K562 (cell line): ENCODE results near the gene PPP1R10. TPM values are rescaled to one million over a fixed set of nuclear protein-coding genes. Genes with fewer than 3 reads are reported as not detected.

Experiments used
- ATAC-seq: fragments of 200-7000 bp; cut with Tn5 transposase; 3 replicates; pipeline ENCODE4 v1.9.1; 2020; ENCODE audit warnings: moderate library complexity
- BruUV-seq: library from RNA; stranded (reverse); fragments of 400-500 nt; replicated peaks from 2 replicates; lab custom pipeline; 2021; lab: Mats Ljungman, UMichigan
- CTCF ChIA-PET: fragments of 300-600 bp; formaldehyde crosslinking; extraction: SDS; loops from one replicate; lab custom pipeline; 2021; ENCODE audit warnings: low intra/inter-chr PET ratio; lab: Yijun Ruan, JAX
- POLR2A ChIA-PET: fragments of 300-600, 350-650 bp; sonication (Branson Sonifier 250); formaldehyde crosslinking; extraction: SDS; loops from one replicate; lab custom pipeline; 2021; ENCODE audit warnings: antibody characterized with exemption, inconsistent platforms; lab: Yijun Ruan, JAX
- DNase-seq, 4 experiments: peaks; one replicate each; pipeline versions ENCODE4 v3.0.0 to v3.0.0-alpha.2; 2011 to 2018; ENCODE audit warnings: low spot score in 3 of 4, mixed read lengths in 3 of 4; ENCODE audit errors: extremely low read depth in 1 of 4
- FAIRE-seq: peaks from 2 replicates; lab custom pipeline; 2011; peaks lifted over from hg19 to GRCh38; lab: Jason Lieb, UNC
- H2AFZ ChIP-seq: 2 replicates; pipeline ENCODE4 v1.6.0; 2011; ENCODE audit warnings: low read depth, low read length, control low read depth, inconsistent platforms
- H3K27ac ChIP-seq: fragments of 200-600 bp; 3 replicates; pipeline ENCODE4 v1.8.0; 2011; ENCODE audit warnings: low read depth, mild to moderate bottlenecking, control low read depth, inconsistent platforms, low read length, moderate library complexity, mixed read lengths; ENCODE audit errors: extremely low read depth
- H3K27me3 ChIP-seq, 2 experiments: fragments of 300-600 bp in 1 of 2; 2 replicates in 1 of 2; 3 replicates in 1 of 2; pipeline versions ENCODE4 v1.6.0 to v1.8.0; 2011; ENCODE audit warnings: inconsistent platforms in 2 of 2, low read length in 2 of 2, mild to moderate bottlenecking in 1 of 2, mixed read lengths in 1 of 2, moderate library complexity in 1 of 2; ENCODE audit not compliant: control insufficient read depth in 2 of 2, insufficient read depth in 2 of 2
- H3K36me3 ChIP-seq: fragments of 300-600 bp; 3 replicates; pipeline ENCODE4 v1.8.0; 2011; ENCODE audit warnings: mild to moderate bottlenecking, low read length, inconsistent platforms; ENCODE audit not compliant: control insufficient read depth, insufficient read depth
- H3K4me1 ChIP-seq, 2 experiments: fragments of 200-600 bp in 1 of 2; replicated peaks in 1 of 2; 2 replicates in 1 of 2; 3 replicates in 1 of 2; pipeline versions ENCODE4 v1.5.1 to v1.8.0; 2011; ENCODE audit warnings: inconsistent platforms in 2 of 2, low read length in 2 of 2, mild to moderate bottlenecking in 1 of 2, mixed read lengths in 1 of 2, moderate library complexity in 1 of 2; ENCODE audit not compliant: control insufficient read depth in 2 of 2, insufficient read depth in 2 of 2
- H3K4me2 ChIP-seq: 2 replicates; pipeline ENCODE4 v1.6.1; 2011; ENCODE audit warnings: low read length, control low read depth, inconsistent platforms, mixed read lengths; ENCODE audit not compliant: insufficient read depth
- H3K4me3 ChIP-seq: fragments of 200-600 bp; sonication (generic), shearing (Covaris generic); 2 replicates; pipeline ENCODE4 v1.5.1; 2016; ENCODE audit warnings: control low read depth, inconsistent platforms
- H3K79me2 ChIP-seq: fragments of 200-600 bp; 3 replicates; pipeline ENCODE4 v1.8.0; 2011; ENCODE audit warnings: low read length, inconsistent platforms; ENCODE audit not compliant: control insufficient read depth, insufficient read depth
- H3K9ac ChIP-seq, 2 experiments: 2 replicates each; pipeline versions ENCODE4 v1.6.0 to v1.6.1; 2011; ENCODE audit warnings: low read depth in 2 of 2, low read length in 2 of 2, control low read depth in 1 of 2, inconsistent platforms in 1 of 2, mild to moderate bottlenecking in 1 of 2, mixed read lengths in 1 of 2; ENCODE audit not compliant: insufficient read depth in 1 of 2
- H3K9me1 ChIP-seq: one replicate; pipeline ENCODE4 v1.6.0; 2011; ENCODE audit warnings: inconsistent platforms, mild to moderate bottlenecking, low read length, moderate library complexity; ENCODE audit not compliant: control insufficient read depth, insufficient read depth
- H3K9me3 ChIP-seq: replicated peaks from 2 replicates; pipeline ENCODE4 v1.5.1; 2011; ENCODE audit warnings: low read depth, low read length, inconsistent platforms; ENCODE audit not compliant: control insufficient read depth, insufficient read depth
- H4K20me1 ChIP-seq: replicated peaks from 2 replicates; pipeline ENCODE4 v1.6.1; 2011; ENCODE audit warnings: low read length, inconsistent platforms, mixed read lengths; ENCODE audit not compliant: control insufficient read depth, insufficient read depth
- ARID2 ChIP-seq: fragments of 450-650 bp; IDR thresholded peaks from 2 replicates; pipeline ENCODE4 v1.6.1; 2017; ENCODE audit warnings: antibody characterized with exemption, mild to moderate bottlenecking
- ATF2 ChIP-seq: sonication (generic); formaldehyde crosslinking; IDR thresholded peaks from 2 replicates; pipeline ENCODE4 v1.8.1; 2022; ENCODE audit warnings: missing genetic modification reagents
- BDP1 ChIP-seq: IDR thresholded peaks from 3 replicates; pipeline ENCODE4 v1.6.1; 2011; ENCODE audit not compliant: insufficient read length, insufficient read depth
- ETS2 ChIP-seq: IDR thresholded peaks from 2 replicates; pipeline ENCODE4 v1.6.1; 2016; ENCODE audit warnings: borderline replicate concordance, missing genetic modification characterization, mild to moderate bottlenecking, moderate library complexity, missing compliant biosample characterization; ENCODE audit not compliant: poor library complexity, severe bottlenecking
- ID3 ChIP-seq, 2 experiments: fragments of 250-450 bp in 1 of 2; fragments of 450-650 bp in 1 of 2; sonication (Bioruptor Pico) in 1 of 2; IDR thresholded peaks; 2 replicates each; pipeline versions ENCODE4 v1.6.1 to v1.8.0; 2016 to 2021; ENCODE audit warnings: mild to moderate bottlenecking in 2 of 2, moderate library complexity in 2 of 2, missing compliant biosample characterization in 1 of 2, missing genetic modification characterization in 1 of 2
- MLLT1 ChIP-seq, 2 experiments: fragments of 450-650 bp; IDR thresholded peaks; 2 replicates each; pipeline ENCODE4 v1.6.1; 2016
- MXD1 ChIP-seq: fragments of 250-450 bp; sonication (Bioruptor Pico); IDR thresholded peaks from 2 replicates; pipeline ENCODE4 v1.8.0; 2021; ENCODE audit warnings: borderline replicate concordance, mild to moderate bottlenecking, moderate library complexity; ENCODE audit not compliant: poor library complexity, severe bottlenecking
- MYBL2 ChIP-seq, 2 experiments: fragments of 450-650 bp in 1 of 2; sonication (generic) in 1 of 2; formaldehyde crosslinking in 1 of 2; IDR thresholded peaks; 2 replicates each; pipeline versions ENCODE4 v1.6.1 to v1.8.1; 2017 to 2022; ENCODE audit warnings: borderline replicate concordance in 1 of 2, inconsistent platforms in 1 of 2, low read depth in 1 of 2, mild to moderate bottlenecking in 1 of 2, missing genetic modification reagents in 1 of 2, moderate library complexity in 1 of 2
- NCOA1 ChIP-seq: fragments of 450-650 bp; IDR thresholded peaks from 2 replicates; pipeline ENCODE4 v1.6.1; 2016; ENCODE audit warnings: low read depth
- NFATC3 ChIP-seq: fragments of 450-650 bp; IDR thresholded peaks from 2 replicates; pipeline ENCODE4 v1.6.1; 2017; ENCODE audit warnings: mild to moderate bottlenecking
- PPARD ChIP-seq: fragments of 250-450 bp; sonication (Bioruptor Pico); IDR thresholded peaks from 2 replicates; pipeline ENCODE4 v1.8.0; 2022; ENCODE audit warnings: inconsistent platforms, mild to moderate bottlenecking, moderate library complexity
- RFX5 ChIP-seq: IDR thresholded peaks from 2 replicates; pipeline ENCODE4 v1.6.1; 2011; ENCODE audit warnings: low read depth, mild to moderate bottlenecking, improper control_type of control experiment, low read length
- ZBED1 ChIP-seq: IDR thresholded peaks from 2 replicates; pipeline ENCODE4 v1.6.1; 2014
- ZFP1 ChIP-seq: fragments of 450-650 bp; formaldehyde crosslinking; IDR thresholded peaks from 2 replicates; pipeline ENCODE4 v1.4.0; 2020; ENCODE audit warnings: mild to moderate bottlenecking, mixed read lengths
- ZNF583 ChIP-seq: fragments of 250-450 bp; sonication (Bioruptor Pico); IDR thresholded peaks from 2 replicates; pipeline ENCODE4 v1.4.0; 2020
- WGBS: fragments of 100-300 bp; shearing (Covaris generic); methylation state at CpG from one replicate; pipeline ENCODE4 v1.1.6; 2016; ENCODE audit warnings: low coverage, mixed read lengths; ENCODE audit not compliant: insufficient coverage; ENCODE audit errors: missing lambda C conversion rate; 5-methylcytosine and 5-hydroxymethylcytosine counted together
- in situ Hi-C: fragments of 300-500 bp; cut with MboI; formaldehyde crosslinking; loops from 4 replicates; pipeline ENCODE4 v1.15.0; 2018; ENCODE audit warnings: inconsistent platforms, mixed read lengths
- intact Hi-C: fragments of 100-400 bp; cut with micrococcal nuclease; formaldehyde crosslinking; loops from 2 replicates; pipeline ENCODE4 v1.14.2; 2022
- polyA plus RNA-seq, 8 experiments: library from polyadenylated mRNA; depleted of rRNA in 4 of 8; stranded (reverse) in 5 of 8; unstranded in 3 of 8; fragments of >200 nt; fragmentation: Nextera tagmentation in 2 of 8; fragmentation: Illumina TruSeq in 1 of 8; extraction: Ambion mirVana in 2 of 8; extraction: Trizol in 1 of 8; gene quantifications; 2 replicates each; pipeline versions ENCODE4 v1.2.1 to v1.2.3, GENCODE V29; 2011 to 2014; ENCODE audit warnings: inconsistent platforms in 1 of 8, missing spikeins in 1 of 8
- total RNA-seq, 7 experiments: library from RNA; depleted of rRNA in 6 of 7; stranded (reverse); fragments of >200 nt in 6 of 7; fragmentation: Illumina TruSeq in 2 of 7; extraction: Trizol in 2 of 7; gene quantifications; 2 replicates each; pipeline versions ENCODE4 v1.2.1 to v1.2.3, GENCODE V29; 2011 to 2021; ENCODE audit warnings: low replicate concordance in 1 of 7

Gene PPP1R10
- total and polyA plus RNA-seq, 9 of the 15 experiments (the other 6 are each of a cell fraction or from before 2014, with no cell fraction given): 14.1 to 65.5 (median 32.6) TPM

- no peak for TF ChIP-seq BDP1
- TF ChIP-seq PPARD (CRISPR knock-in tag): no peak
- TF ChIP-seq ETS2 (tag): no peak
- no peak for TF ChIP-seq ZFP1 (CRISPR knock-in tag)
- TF ChIP-seq MLLT1 (IDR thresholded peaks at IDR 0.05): no peak
These were observed 1.3 kb upstream of the PPP1R10 start (continued) for GRCh38 chr6:30618270-30618797.

- peak; percentile 72 for ATAC-seq
- TF ChIP-seq ATF2 (CRISPR knock-in tag) (no peak), ID3 (CRISPR knock-in tag; IDR thresholded peaks at IDR 0.05) (no peak), ID3 (tag; IDR thresholded peaks at IDR 0.05) (peak; percentile 82), MYBL2 (IDR thresholded peaks at IDR 0.05; ENCODE audit: low read depth) (no peak), MYBL2 (CRISPR knock-in tag; IDR thresholded peaks at IDR 0.05; ENCODE audit: borderline replicate concordance) (no peak), NFATC3 (no peak), ARID2 (no peak), RFX5 (no peak), ZNF583 (CRISPR knock-in tag) (peak; percentile 73), MXD1 (CRISPR knock-in tag) (peak; percentile 94), ZBED1 (0 out of 2 replicates have a peak, but pooled peaks have one; percentile 20), NCOA1 (no peak)
These were observed 674 bp upstream of the PPP1R10 start, which contains the start of gene MRPS18B for GRCh38 chr6:30617565-30618269. MRPS18B (plus strand) TSS chr6:30617840; CDS start chr6:30617866, 26 bp downstream.

More at GRCh38 chr6:30617565-30618269, 674 bp upstream of the PPP1R10 start, which contains the start of gene MRPS18B:
- peak within 1 kb of the TSS; percentile 99 for H3K4me2 ChIP-seq
- no peaks in the 10 kb centered on the region for H3K9me3 ChIP-seq
- WGBS: under 1% methylated on average over 34 of the region's 34 CpGs
- CTCF ChIA-PET: no interaction called here
- POLR2A ChIA-PET: interaction anchor here (0.6 to 1.8 kb wide), 23 partner anchors 8 to 1531 kb away, joined by 3 to 8 read pairs (median 4); partner anchors contain the start of genes ATAT1, C6orf136 and NRM
- peak within 1 kb of the TSS; percentile 99 for H3K27ac ChIP-seq
- FAIRE-seq (no peak), DNase-seq (peak; percentile 90 to 99 (median 94))
- no peaks in the 10 kb centered on the region for H3K9me1 ChIP-seq
- H3K36me3 ChIP-seq: peaks cover 72% of the 10 kb centered on the region
- in situ Hi-C loops (no loop called here), intact Hi-C loops (loop anchor here (1.0 to 5.0 kb wide), 3 partner anchors 29 to 210 kb away; partner anchors contain the start of genes C6orf136 and MDC1)
- H4K20me1 ChIP-seq: peaks cover 8% of the 10 kb centered on the region; the same call in 1 of the 2 replicates
- H3K9ac ChIP-seq: peak within 1 kb of the TSS; percentile 92 to 99
- peaks cover 69% of the 10 kb centered on the region for H3K79me2 ChIP-seq
- peak within 1 kb of the TSS; percentile 68 for H3K4me3 ChIP-seq
- H3K27me3 ChIP-seq: no peaks in the 10 kb centered on the region
- peaks cover 4 to 22% of the 10 kb centered on the region in 2 experiments; a peak in 4 of 5 replicates for H3K4me1 ChIP-seq
- peak within 1 kb of the TSS; percentile 97 for H2AFZ ChIP-seq
- BruUV-seq: TSS peak; percentile 80
